ENCODE data around the gene RPS29. TPM values are rescaled to one million over a fixed set of nuclear protein-coding genes. Genes with fewer than 3 reads are reported as not detected.

RPS29 gene
- total RNA-seq, 3 donors from 2014 or later (not counting 1 experiment from before 2014, with no cell fraction given) = 1,124 to 1,711 (median 1,654) TPM

GRCh38 chr14:49553106-49553505 is 33.1 kb downstream of the RPS29 start:
- Mint-ChIP-seq H3K4me3 (no peak overlapping the region), H3K9me3 (no peaks in the 10 kb centered on the region), H3K4me1 (no peaks in the 10 kb centered on the region), H3K27ac (no peak overlapping the region), H3K27me3 (ENCODE audit: low read depth in 2 of 2) (peaks cover 0 to 4% of the 10 kb centered on the region in 2 donors), H3K36me3 (no peaks in the 10 kb centered on the region)
- Histone ChIP-seq H3K27me3 (ENCODE audit: control insufficient read depth, insufficient read depth, low read length) (no peaks in the 10 kb centered on the region), H3K9me3 (ENCODE audit: control insufficient read depth, insufficient read depth, low read length) (no peaks in the 10 kb centered on the region), H3K36me3 (ENCODE audit: control insufficient read depth, insufficient read depth, low read length) (no peaks in the 10 kb centered on the region), H3K4me1 (ENCODE audit: control insufficient read depth, insufficient read depth, low read length) (no peaks in the 10 kb centered on the region), H3K27ac (ENCODE audit: low read length) (no peak overlapping the region), H3K4me3 (ENCODE audit: low read length) (no peak overlapping the region)
- TF ChIP-seq CTCF (IDR thresholded peaks at IDR 0.05) = no peak
- intact Hi-C loops (cut with micrococcal nuclease) = no loop called here
- ATAC-seq = no peak
- DNase-seq = no peak

- no peaks in the 10 kb centered on the region for H3K27me3 ChIP-seq (ENCODE audit: control insufficient read depth, insufficient read depth, low read length)
- no peak for TF ChIP-seq CTCF (IDR thresholded peaks at IDR 0.05)
- no peak overlapping the region for H3K27ac ChIP-seq (ENCODE audit: low read length)
- no peaks in the 10 kb centered on the region for H3K36me3 ChIP-seq (ENCODE audit: control insufficient read depth, insufficient read depth, low read length)
- no peak overlapping the region for H3K4me3 Mint-ChIP-seq
- WGBS (ENCODE audit: insufficient coverage) = 90% methylated on average over 2 of the region's 2 CpGs
- no peak overlapping the region for H3K4me3 ChIP-seq (ENCODE audit: low read length)
- ATAC-seq (no peak), DNase-seq (no peak)
- intact Hi-C loops (cut with micrococcal nuclease) = no loop called here
- H3K4me1 Mint-ChIP-seq = no peaks in the 10 kb centered on the region
- no peaks in the 10 kb centered on the region for H3K9me3 ChIP-seq (ENCODE audit: control insufficient read depth, insufficient read depth, low read length)
- no peaks in the 10 kb centered on the region for H3K4me1 ChIP-seq (ENCODE audit: control insufficient read depth, insufficient read depth, low read length)
- no peak overlapping the region for H3K27ac Mint-ChIP-seq
- peaks cover 0 to 4% of the 10 kb centered on the region in 2 donors for H3K27me3 Mint-ChIP-seq (ENCODE audit: low read depth in 2 of 2)
- no peaks in the 10 kb centered on the region for H3K9me3 Mint-ChIP-seq
- H3K36me3 Mint-ChIP-seq = no peaks in the 10 kb centered on the region
Observed at GRCh38 chr14:49551569-49551968, 34.6 kb downstream of the RPS29 start.

DNA sequence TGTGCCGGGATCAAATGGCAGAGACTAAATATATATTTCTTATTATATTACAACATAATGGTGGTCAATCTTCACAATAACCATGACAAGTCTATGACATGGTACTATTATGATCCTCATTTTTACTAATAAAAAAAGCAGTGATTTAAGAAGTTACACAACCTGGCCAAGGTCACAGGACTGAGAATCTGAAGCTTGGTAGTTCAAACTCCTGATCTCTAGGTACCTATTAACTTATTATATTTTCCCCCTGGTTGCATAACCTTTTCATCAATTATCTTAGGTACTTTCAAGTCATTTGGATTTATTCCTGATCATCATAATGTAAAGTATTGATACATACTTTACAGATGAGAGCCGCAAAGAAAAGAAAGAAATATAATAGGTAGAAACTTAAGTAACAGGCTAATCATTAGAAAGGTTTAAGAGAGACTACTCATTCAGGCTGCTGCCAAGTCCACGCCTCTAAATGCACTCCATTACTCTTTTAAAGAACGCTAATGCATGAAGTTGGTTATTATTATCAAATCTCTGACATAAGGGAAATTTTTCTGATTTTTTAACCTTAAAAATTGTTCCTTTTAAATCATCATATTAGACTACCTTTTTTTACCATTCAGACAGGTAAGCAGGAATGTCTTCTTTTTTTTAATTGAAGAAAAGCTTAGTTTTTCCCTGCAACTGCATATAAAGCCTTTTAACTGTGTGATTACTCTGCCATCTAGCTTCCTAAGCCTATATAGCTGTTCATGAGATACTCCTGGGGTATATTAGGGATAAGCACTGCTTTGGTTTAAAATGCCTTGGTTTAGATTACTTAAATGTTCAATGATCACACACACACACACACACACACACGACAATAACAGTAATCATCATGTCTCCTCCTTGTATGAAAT is 35.6 kb downstream of the RPS29 start:
- Histone ChIP-seq H3K27me3 (ENCODE audit: control insufficient read depth, insufficient read depth, low read length) (no peaks in the 10 kb centered on the region), H3K27ac (ENCODE audit: low read length) (no peak overlapping the region), H3K4me1 (ENCODE audit: control insufficient read depth, insufficient read depth, low read length) (no peaks in the 10 kb centered on the region), H3K4me3 (ENCODE audit: low read length) (no peak overlapping the region), H3K36me3 (ENCODE audit: control insufficient read depth, insufficient read depth, low read length) (no peaks in the 10 kb centered on the region), H3K9me3 (ENCODE audit: control insufficient read depth, insufficient read depth, low read length) (no peaks in the 10 kb centered on the region)
- no peaks in the 10 kb centered on the region for H3K36me3 Mint-ChIP-seq
- no peak overlapping the region for H3K4me3 Mint-ChIP-seq
- no CpG with 5 or more reads among the region's 5 CpGs for WGBS (ENCODE audit: insufficient coverage)
- no peaks in the 10 kb centered on the region for H3K4me1 Mint-ChIP-seq
- intact Hi-C loops (cut with micrococcal nuclease) = no loop called here
- DNase-seq (no peak), ATAC-seq (no peak)
- H3K27ac Mint-ChIP-seq = no peak overlapping the region
- no peak for TF ChIP-seq CTCF (IDR thresholded peaks at IDR 0.05)
- H3K9me3 Mint-ChIP-seq = no peaks in the 10 kb centered on the region
- H3K27me3 Mint-ChIP-seq (ENCODE audit: low read depth in 2 of 2) = peaks cover 0 to 4% of the 10 kb centered on the region in 2 donors

DNA sequence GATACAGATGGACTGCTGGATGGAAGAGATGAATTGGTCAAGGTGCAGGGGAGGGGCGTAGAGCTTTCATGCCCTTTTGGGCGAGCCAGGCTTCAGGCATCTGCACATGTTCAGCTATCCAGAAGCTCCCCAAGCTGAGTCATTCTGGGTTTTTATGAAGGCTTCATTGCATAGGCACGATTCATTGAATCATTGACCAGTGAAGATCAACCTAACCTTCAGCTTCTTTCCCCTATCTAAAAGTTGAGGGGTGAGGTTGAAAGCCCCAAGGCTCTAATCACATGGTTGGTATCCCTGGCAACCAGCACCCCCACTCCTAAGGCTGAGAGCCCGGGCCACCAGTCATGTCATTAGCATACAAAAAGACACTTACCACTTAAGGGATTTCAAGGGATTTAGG is 36.3 kb downstream of the RPS29 start:
- Mint-ChIP-seq H3K4me1 (no peaks in the 10 kb centered on the region), H3K9me3 (no peaks in the 10 kb centered on the region), H3K36me3 (no peaks in the 10 kb centered on the region), H3K4me3 (no peak overlapping the region), H3K27ac (no peak overlapping the region), H3K27me3 (ENCODE audit: low read depth in 2 of 2) (peaks cover 0 to 1% of the 10 kb centered on the region in 2 donors)
- no peak overlapping the region for H3K4me3 ChIP-seq (ENCODE audit: low read length)
- no peaks in the 10 kb centered on the region for H3K27me3 ChIP-seq (ENCODE audit: control insufficient read depth, insufficient read depth, low read length)
- intact Hi-C loops (cut with micrococcal nuclease) = no loop called here
- no peaks in the 10 kb centered on the region for H3K4me1 ChIP-seq (ENCODE audit: control insufficient read depth, insufficient read depth, low read length)
- no peak overlapping the region for H3K27ac ChIP-seq (ENCODE audit: low read length)
- no peak for ATAC-seq
- no peak for DNase-seq
- TF ChIP-seq CTCF (IDR thresholded peaks at IDR 0.05) = no peak
- WGBS (ENCODE audit: insufficient coverage) = 86% methylated on average over 3 of the region's 4 CpGs
- no peaks in the 10 kb centered on the region for H3K9me3 ChIP-seq (ENCODE audit: control insufficient read depth, insufficient read depth, low read length)
- no peaks in the 10 kb centered on the region for H3K36me3 ChIP-seq (ENCODE audit: control insufficient read depth, insufficient read depth, low read length)

Measured in natural killer cell (primary cell).